Muscle of leg (tissue), 11 donors: ENCODE results near the gene KRT16. TPM values are rescaled to one million over a fixed set of nuclear protein-coding genes. Genes with fewer than 3 reads are reported as not detected.
"Not testable (repeated sequence)": the region's sequence is repeated elsewhere in the genome, so short reads cannot be mapped to it uniquely, and the experiment has no call there.

ENCODE experiments used
- DNase-seq: peaks from one replicate; pipeline ENCODE4 v3.0.0; 2013
- H3K27ac ChIP-seq: one replicate; pipeline ENCODE4 v1.5.1; 2013; ENCODE audit warnings: mild to moderate bottlenecking, low read length, control low read depth
- H3K27me3 ChIP-seq: one replicate; pipeline ENCODE4 v1.6.1; 2013; ENCODE audit warnings: low read length; ENCODE audit not compliant: control insufficient read depth, insufficient read depth
- H3K36me3 ChIP-seq: one replicate; pipeline ENCODE4 v1.6.1; 2013; ENCODE audit warnings: low read length; ENCODE audit not compliant: control insufficient read depth, insufficient read depth
- H3K4me1 ChIP-seq: one replicate; pipeline ENCODE4 v1.6.1; 2013; ENCODE audit warnings: low read length; ENCODE audit not compliant: control insufficient read depth, insufficient read depth
- H3K4me3 ChIP-seq: one replicate; pipeline ENCODE4 v1.5.1; 2013; ENCODE audit warnings: low read length, control low read depth
- H3K9me3 ChIP-seq: replicated peaks from 2 replicates; pipeline ENCODE4 v1.6.1; 2013; ENCODE audit warnings: low read depth, low read length; ENCODE audit not compliant: control insufficient read depth
- WGBS: methylation state at CpG from one replicate; pipeline ENCODE4 v1.1.5; 2013; ENCODE audit warnings: missing lambda C conversion rate; ENCODE audit not compliant: insufficient coverage; 5-methylcytosine and 5-hydroxymethylcytosine counted together
- polyA plus RNA-seq, 8 donors: library from polyadenylated mRNA; unstranded; fragments of 120-200 nt; gene quantifications; one replicate each; pipeline versions ENCODE4 v1.2.1 to v1.2.3, GENCODE V29; 2013; ENCODE audit warnings: inconsistent platforms in 1 of 8, low replicate concordance in 1 of 8; ENCODE audit not compliant: insufficient read length in 8 of 8, insufficient read depth in 1 of 8
- total RNA-seq: library from RNA; stranded (reverse); fragments of 120-200 nt; gene quantifications from one replicate; pipeline ENCODE4 v1.2.4, GENCODE V29; 2013

The KRT16 gene
- total and polyA plus RNA-seq, 9 donors: 0.83 TPM; not detected in 8

DNA sequence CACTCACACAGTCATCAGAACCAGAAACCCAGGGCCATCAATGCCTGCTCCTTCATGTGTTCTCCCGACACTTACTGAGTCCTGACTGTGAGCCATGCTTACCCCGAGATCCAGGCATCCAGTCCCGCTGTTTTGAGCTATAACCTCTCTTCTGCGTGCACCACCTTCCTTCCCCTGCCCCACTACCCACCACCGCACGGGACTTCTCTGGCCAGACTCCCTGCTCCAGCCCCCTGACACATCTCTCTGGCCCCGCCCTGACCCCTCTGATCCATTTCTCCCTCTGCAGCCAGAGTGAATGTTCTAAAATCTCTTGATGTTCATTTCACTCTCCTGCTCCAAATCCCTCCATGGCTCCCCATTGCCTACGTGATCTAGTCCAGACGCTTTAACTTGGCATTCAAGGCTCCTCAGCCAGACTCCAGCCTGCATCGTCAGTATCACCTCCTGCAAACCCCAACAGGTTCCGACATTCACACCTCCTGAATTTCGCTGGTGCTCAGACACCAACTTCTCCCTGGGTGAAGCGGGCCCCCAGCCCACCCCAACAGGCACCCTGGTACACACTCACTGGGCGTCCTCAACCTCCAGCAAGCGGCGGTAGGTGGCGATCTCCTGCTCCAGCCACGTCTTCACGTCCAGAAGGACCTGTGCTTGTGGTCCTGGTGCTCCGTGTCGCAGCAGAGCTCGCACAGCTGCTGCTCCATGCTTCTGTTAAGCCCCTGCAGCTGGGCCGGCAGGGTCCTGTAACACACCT lies 14.9 kb upstream of the KRT16 start:
- Histone ChIP-seq H3K27me3 (no peaks in the 10 kb centered on the region), H3K4me3 (no peak overlapping the region), H3K36me3 (no peaks in the 10 kb centered on the region), H3K9me3 (no peaks in the 10 kb centered on the region), H3K4me1 (peaks cover 28% of the 10 kb centered on the region), H3K27ac (no peak overlapping the region)
- DNase-seq: no peak
- WGBS: 76% methylated on average over 21 of the region's 23 CpGs

DNA sequence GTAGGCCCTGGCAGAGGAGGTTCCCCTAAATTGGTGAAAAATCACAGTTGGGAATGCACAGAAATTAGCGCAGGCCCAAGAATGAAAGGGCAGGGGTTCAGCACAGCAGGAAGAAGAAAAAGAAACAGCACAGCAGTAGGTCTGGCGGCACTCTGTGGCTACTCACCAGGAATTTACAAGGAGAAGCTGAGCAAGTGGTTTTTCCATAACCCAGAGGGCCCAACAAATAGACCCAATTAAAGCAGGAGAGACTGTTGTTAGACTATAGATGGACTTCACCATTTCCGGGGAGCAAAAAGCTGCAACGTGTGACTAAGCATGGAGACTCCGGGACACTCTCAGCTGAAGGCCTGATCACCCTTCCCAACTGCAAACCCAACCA lies 14.3 kb upstream of the KRT16 start:
- H3K27ac ChIP-seq, DNase-seq, H3K9me3 ChIP-seq, H3K36me3 ChIP-seq, H3K27me3 ChIP-seq, H3K4me3 ChIP-seq: not testable (repeated sequence)
- H3K4me1 ChIP-seq: peaks cover 28% of the 10 kb centered on the region
- WGBS: 77% methylated on average over 3 of the region's 5 CpGs

DNA sequence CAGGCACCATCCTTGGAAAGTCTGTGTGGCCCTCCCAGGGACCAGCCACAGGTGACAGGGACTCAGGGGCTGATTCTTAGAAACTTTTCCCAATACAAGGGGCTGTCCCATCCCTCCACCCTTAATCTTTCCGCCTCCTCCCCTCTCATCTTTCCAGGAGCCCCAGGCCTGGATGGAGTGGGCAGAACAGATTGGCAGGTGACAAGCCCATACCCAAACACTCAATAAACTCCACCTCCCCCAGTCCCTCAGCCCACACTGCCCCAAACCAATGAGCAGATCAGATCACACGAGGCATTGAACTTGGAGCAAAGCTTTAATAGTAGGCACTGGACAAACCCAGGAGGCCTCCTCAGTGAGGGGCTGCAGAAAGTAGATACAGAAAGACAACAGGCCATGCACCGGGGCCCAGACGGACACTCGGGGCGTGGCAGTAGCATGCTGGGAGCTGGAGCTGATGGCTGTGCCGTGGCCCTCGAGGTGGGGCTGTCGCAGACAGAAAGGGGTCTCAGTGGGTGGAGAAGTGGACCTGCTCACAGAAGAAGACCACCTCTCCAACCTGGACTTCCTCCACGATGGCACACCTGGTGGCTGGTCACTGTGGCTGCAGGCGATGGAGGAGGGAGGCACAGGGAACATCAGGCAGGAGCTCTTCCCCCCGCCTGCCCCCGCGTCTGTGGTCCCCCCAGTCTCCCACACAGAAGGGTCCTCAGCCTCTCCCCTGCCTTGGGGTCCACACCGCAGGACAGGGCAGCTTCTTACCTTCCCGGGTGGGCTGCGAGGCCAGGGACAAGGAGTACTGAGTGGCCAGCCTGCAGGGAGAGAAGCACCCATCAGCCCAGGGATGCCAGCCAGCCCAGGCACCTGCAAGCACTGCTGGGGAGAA lies 13.7 kb upstream of the KRT16 start:
- not testable (repeated sequence) for H3K36me3 ChIP-seq, H3K9me3 ChIP-seq, H3K27me3 ChIP-seq, H3K4me3 ChIP-seq, H3K27ac ChIP-seq, DNase-seq
- peaks cover 30% of the 10 kb centered on the region for H3K4me1 ChIP-seq
- 83% methylated on average over 8 of the region's 17 CpGs for WGBS

DNA sequence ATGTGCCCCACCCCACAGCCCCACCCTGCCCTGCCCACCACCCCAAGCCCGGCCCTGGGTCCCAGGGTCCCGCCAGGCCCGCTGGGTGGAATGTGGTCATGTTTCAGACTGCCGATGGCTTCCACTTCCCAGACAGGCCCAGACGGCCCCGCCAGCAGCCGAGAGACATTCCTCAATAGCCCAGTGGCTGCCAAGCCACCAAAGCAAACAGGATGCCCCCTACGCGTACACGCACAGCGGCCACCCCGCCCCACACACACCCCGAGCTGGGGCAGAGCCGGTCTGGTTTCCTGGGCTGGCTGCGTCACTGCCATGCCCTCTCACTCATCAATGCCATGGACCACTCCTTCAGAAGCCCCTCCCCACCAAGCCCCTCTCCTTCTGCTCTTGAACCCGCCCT lies 13.0 kb upstream of the KRT16 start:
- no peak overlapping the region for H3K27ac ChIP-seq
- H3K9me3 ChIP-seq: no peaks in the 10 kb centered on the region
- no peak for DNase-seq
- no peak overlapping the region for H3K4me3 ChIP-seq
- peaks cover 31% of the 10 kb centered on the region for H3K4me1 ChIP-seq
- H3K27me3 ChIP-seq: no peaks in the 10 kb centered on the region
- 78% methylated on average over 15 of the region's 16 CpGs for WGBS
- no peaks in the 10 kb centered on the region for H3K36me3 ChIP-seq

DNA sequence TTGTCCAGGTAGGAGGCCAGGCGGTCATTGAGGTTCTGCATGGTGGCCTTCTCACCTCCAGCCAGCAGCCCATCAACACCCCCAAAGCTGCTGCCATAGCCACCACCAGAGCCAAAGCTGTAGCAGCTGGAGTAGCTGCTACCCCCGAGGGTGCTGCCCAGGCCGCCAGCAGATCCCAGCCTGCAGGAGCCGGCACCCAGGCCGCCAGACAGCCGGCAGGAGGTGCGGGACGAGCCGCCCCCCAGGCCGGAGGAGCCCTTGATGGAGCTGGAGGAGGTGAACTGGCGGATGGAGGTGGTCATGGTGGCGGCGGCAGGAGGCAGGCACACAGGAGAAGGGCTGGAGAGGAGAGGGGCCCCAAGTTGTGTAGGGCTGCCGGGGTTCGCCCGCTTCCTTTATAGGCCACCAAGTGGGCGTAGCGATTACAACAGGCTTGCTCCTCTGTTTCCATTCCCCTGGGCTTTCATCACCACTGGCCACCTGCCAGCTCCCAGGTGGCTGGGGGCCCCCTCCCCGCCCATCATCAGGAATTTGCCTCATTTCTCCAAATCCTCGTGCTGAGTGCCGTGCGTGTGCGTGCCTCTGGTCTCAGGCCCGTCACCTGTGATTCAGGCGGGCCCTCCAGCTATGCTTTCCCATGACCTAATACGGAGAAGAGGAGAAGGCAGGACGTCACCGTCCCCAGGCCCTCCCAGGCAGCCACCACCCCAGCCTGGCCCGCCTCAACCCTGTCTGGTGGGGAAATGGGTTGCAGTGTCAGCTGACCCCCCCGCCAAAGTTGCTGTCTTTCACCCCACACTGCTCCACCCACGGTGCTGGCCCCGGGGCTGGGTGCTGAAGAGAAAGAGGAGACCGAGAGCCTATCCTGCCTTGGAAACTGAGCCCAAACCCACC lies 11.9 kb upstream of the KRT16 start, which contains the start of gene KRT17:
KRT17 (minus strand) TSS at position 368 of the 894 bp plus-strand sequence; CDS start at position 302, 66 bp downstream.
- Histone ChIP-seq H3K27ac (no peak within 1 kb of the TSS), H3K27me3 (peaks cover 2% of the 10 kb centered on the region), H3K4me3 (no peak within 1 kb of the TSS), H3K9me3 (no peaks in the 10 kb centered on the region), H3K36me3 (no peaks in the 10 kb centered on the region), H3K4me1 (peaks cover 31% of the 10 kb centered on the region)
- 55% methylated on average over 22 of the region's 33 CpGs for WGBS
- no peak for DNase-seq

DNA sequence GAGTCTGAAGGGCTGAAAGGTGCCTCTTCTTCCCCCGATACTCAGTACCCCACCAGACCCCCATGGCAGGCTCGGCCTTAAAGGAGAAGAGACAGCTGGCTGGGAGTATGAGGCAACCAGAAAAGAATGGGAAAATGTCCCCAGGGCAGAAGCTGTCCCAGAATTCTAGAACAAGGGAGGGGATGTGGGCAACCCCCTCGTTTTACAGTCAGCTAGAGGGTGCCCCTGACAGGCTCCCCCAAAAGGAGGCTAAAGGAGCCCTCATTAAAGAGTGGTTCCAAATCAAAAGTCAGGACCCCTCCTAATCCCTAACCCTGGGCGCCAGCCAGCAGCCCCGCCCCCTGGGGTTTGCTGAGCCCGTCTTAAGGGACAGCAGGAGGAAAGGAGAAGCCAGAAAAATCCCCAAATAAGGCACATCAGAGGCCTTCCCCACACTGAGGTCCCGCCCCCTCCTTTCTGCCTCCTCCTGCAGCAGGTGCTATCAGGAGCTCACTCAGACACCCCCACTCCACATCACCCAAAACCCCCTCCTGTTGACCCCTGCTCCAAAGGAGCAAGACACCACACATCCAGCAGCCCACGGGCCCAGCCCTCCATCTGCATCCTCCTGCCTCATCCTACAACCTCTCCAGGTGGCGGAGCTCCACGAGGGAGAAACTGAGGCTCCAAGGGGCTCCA lies 10.8 kb upstream of the KRT16 start:
- H3K36me3 ChIP-seq, DNase-seq, H3K4me3 ChIP-seq, H3K9me3 ChIP-seq, H3K27ac ChIP-seq, H3K27me3 ChIP-seq: not testable (repeated sequence)
- 74% methylated on average over 2 of the region's 10 CpGs for WGBS
- peaks cover 28% of the 10 kb centered on the region for H3K4me1 ChIP-seq

DNA sequence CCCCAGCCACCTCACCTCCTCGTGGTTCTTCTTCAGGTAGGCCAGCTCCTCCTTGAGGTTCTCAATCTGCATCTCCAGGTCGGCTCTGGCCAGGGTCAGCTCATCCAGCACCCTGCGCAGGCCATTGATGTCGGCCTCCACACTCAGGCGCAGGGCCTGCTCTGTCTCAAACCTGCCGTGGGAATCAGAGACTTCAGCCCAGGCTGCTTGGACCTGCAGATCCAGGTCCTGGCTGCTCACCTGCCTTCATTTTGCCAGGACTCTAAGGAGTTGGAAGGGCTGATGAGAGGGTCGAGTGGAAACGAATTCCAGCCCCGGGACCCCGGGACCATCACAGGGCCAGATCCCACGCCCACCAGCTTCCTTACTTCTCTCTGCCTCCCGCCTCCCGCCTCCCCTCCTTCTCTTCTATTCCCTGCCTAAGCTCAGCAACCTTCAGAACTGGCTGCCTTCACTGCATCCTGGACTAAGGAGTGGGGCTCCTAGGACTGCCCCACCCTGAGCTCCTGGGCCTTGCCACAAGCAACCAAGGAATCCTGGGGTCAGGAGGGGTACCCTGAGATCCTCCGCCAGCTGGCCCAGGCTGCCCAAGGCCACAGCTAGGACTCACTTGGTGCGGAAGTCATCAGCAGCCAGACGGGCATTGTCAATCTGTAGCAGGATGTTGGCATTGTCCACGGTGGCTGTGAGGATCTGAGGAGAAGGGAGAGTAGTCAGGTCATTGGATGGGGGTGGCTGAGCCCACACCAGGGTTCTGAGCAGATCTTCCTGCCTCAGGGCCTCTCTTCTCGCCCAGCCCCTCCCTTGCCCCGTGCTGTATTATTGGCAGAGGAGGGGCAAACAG lies 10.0 kb upstream of the KRT16 start:
- H3K36me3 ChIP-seq, H3K9me3 ChIP-seq, H3K27me3 ChIP-seq, H3K4me3 ChIP-seq, DNase-seq, H3K27ac ChIP-seq: not testable (repeated sequence)
- 91% methylated on average over 7 of the region's 19 CpGs for WGBS
- H3K4me1 ChIP-seq: peaks cover 21% of the 10 kb centered on the region

DNA sequence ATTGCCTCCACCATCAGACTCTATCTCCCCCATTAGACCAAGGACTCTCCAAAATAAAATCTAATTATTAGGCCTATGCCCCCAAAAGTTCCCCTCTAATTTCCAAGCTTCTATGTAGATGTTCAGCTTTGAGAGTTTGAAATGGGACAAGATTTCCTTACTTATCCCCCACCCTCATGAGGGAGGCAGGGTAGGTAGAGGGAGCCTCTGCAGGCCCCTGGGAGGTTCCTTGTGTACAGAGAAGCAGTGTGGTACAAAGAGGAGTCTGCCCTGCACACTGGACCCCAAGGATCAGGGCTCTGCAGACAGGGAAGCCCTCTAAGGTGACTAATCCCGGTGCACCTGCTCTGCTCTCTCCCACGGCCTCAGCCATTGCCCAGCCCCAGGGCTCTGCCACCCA lies 9.3 kb upstream of the KRT16 start:
- WGBS: 85% methylated on average over 2 of the region's 2 CpGs
- peaks cover 7% of the 10 kb centered on the region for H3K27me3 ChIP-seq

DNA sequence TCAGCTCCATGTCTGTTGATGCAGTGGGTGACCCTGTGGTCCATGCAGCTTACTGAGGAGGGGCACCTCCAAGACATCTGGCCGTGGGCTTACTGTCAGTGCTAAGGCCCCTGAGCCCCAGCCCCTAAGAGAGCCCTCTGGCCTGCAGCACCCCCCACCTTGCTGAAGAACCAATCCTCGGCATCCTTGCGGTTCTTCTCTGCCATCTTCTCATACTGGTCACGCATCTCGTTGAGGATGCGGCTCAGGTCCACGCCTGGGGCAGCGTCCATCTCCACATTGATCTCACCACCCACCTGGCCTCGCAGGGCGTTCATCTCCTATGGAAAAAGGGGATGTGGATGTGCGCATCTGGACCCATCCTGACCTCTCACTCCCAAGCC lies 8.9 kb upstream of the KRT16 start:
- H3K36me3 ChIP-seq, H3K27ac ChIP-seq, DNase-seq, H3K9me3 ChIP-seq, H3K27me3 ChIP-seq, H3K4me3 ChIP-seq: not testable (repeated sequence)
- H3K4me1 ChIP-seq: peaks cover 21% of the 10 kb centered on the region
- WGBS: 78% methylated on average over 3 of the region's 11 CpGs

More for the DNA sequence above, 9.3 kb upstream of the KRT16 start:
- H3K36me3 ChIP-seq: no peaks in the 10 kb centered on the region
- no peaks in the 10 kb centered on the region for H3K9me3 ChIP-seq
- no peak overlapping the region for H3K27ac ChIP-seq
- no peak for DNase-seq
- peaks cover 21% of the 10 kb centered on the region for H3K4me1 ChIP-seq
- no peak overlapping the region for H3K4me3 ChIP-seq
